ENCODE results near the gene TMPRSS4. TPM values are rescaled to one million over a fixed set of nuclear protein-coding genes. Genes with fewer than 3 reads are reported as not detected.

The TMPRSS4 gene
- total RNA-seq, 2 donors from 2014 or later, result not detected

- H3K9me3 Mint-ChIP-seq, result no peaks in the 10 kb centered on the region
- no peak overlapping the region for H3K27ac Mint-ChIP-seq
- DNase-seq (ENCODE audit: low spot score in 2 of 2), result no peak
- no peak for ATAC-seq
- H3K36me3 Mint-ChIP-seq, result no peaks in the 10 kb centered on the region
Observed at GRCh38 chr11:118166641-118167040, 89.8 kb downstream of the TMPRSS4 start.

GRCh38 chr11:118167253-118167652 is 90.4 kb downstream of the TMPRSS4 start:
- Mint-ChIP-seq H3K36me3 (no peaks in the 10 kb centered on the region), H3K27ac (no peak overlapping the region), H3K9me3 (no peaks in the 10 kb centered on the region)
- ATAC-seq (no peak), DNase-seq (ENCODE audit: low spot score in 2 of 2) (no peak)

- ATAC-seq, result no peak
- DNase-seq (ENCODE audit: low spot score in 2 of 2), result no peak
- Mint-ChIP-seq H3K27ac (no peak overlapping the region), H3K36me3 (no peaks in the 10 kb centered on the region), H3K9me3 (no peaks in the 10 kb centered on the region)
Observed at GRCh38 chr11:118167906-118168305, 91.0 kb downstream of the TMPRSS4 start.

GRCh38 chr11:118168316-118168715 is 91.4 kb downstream of the TMPRSS4 start:
- H3K27ac Mint-ChIP-seq, result no peak overlapping the region
- no peaks in the 10 kb centered on the region for H3K9me3 Mint-ChIP-seq
- no peaks in the 10 kb centered on the region for H3K36me3 Mint-ChIP-seq
- DNase-seq (ENCODE audit: low spot score in 2 of 2), result no peak
- ATAC-seq, result no peak

- no peak for DNase-seq (ENCODE audit: low spot score in 2 of 2)
- Mint-ChIP-seq H3K36me3 (no peaks in the 10 kb centered on the region), H3K27ac (no peak overlapping the region), H3K9me3 (no peaks in the 10 kb centered on the region)
- ATAC-seq, result no peak
Observed at GRCh38 chr11:118168751-118169150, 91.9 kb downstream of the TMPRSS4 start.

- no peak overlapping the region for H3K27ac Mint-ChIP-seq
- ATAC-seq (no peak), DNase-seq (ENCODE audit: low spot score in 2 of 2) (no peak)
- no peaks in the 10 kb centered on the region for H3K36me3 Mint-ChIP-seq
- no peaks in the 10 kb centered on the region for H3K9me3 Mint-ChIP-seq
Observed at GRCh38 chr11:118169300-118170140, 92.6 kb downstream of the TMPRSS4 start.

- no peak for DNase-seq (ENCODE audit: low spot score in 2 of 2)
- no peak overlapping the region for H3K27ac Mint-ChIP-seq
- ATAC-seq, result no peak
- H3K36me3 Mint-ChIP-seq, result no peaks in the 10 kb centered on the region
- no peaks in the 10 kb centered on the region for H3K9me3 Mint-ChIP-seq
Observed at GRCh38 chr11:118170231-118170630, 93.4 kb downstream of the TMPRSS4 start.

- Mint-ChIP-seq H3K27ac (no peak overlapping the region), H3K36me3 (no peaks in the 10 kb centered on the region), H3K9me3 (no peaks in the 10 kb centered on the region)
- ATAC-seq, result no peak
- no peak for DNase-seq (ENCODE audit: low spot score in 2 of 2)
Observed at GRCh38 chr11:118170882-118171268, 94.0 kb downstream of the TMPRSS4 start.

Other genes starting within 250 kb of the TMPRSS4 start
- under 1 TPM in 1 of 2 donors, not detected in 1; 0.31 TPM for gene FXYD6, start 200.4 kb upstream of the TMPRSS4 start, total RNA-seq
- 1 to 10 TPM in 1 of 2 donors, under 1 TPM in 1; 0.39 to 1.8 TPM for gene TMPRSS13, start 147.7 kb upstream of the TMPRSS4 start, total RNA-seq
- 10 to 100 TPM; 31.6 to 32.2 TPM for gene IL10RA, start 90.7 kb upstream of the TMPRSS4 start, total RNA-seq
- not detected for gene SMIM35, start 9.9 kb downstream of the TMPRSS4 start, total RNA-seq
- 1 to 10 TPM in 1 of 2 donors, under 1 TPM in 1; 0.25 to 1.8 TPM for gene SCN4B, start 75.7 kb downstream of the TMPRSS4 start, total RNA-seq
- under 1 TPM in 1 of 2 donors, not detected in 1; 0.05 TPM for gene SCN2B, start 99.6 kb downstream of the TMPRSS4 start, total RNA-seq
- 100 to 1,000 TPM; 125 to 239 TPM for gene JAML, start 147.9 kb downstream of the TMPRSS4 start, total RNA-seq
- 10 to 100 TPM; 35.0 to 93.0 TPM for gene MPZL3, start 175.3 kb downstream of the TMPRSS4 start, total RNA-seq
- 10 to 100 TPM; 39.4 to 64.1 TPM for gene MPZL2, start 187.2 kb downstream of the TMPRSS4 start, total RNA-seq
- 100 to 1,000 TPM; 371 to 455 TPM for gene CD3E, start 227.7 kb downstream of the TMPRSS4 start, total RNA-seq